SU-DHL-6 (cell line): Measurements from ENCODE around the gene GAL3ST3.

Source experiments
- H2AFZ ChIP-seq: fragments of 200-600 bp; sonication (generic); 2 replicates; pipeline ENCODE4 v1.6.1; 2014; ENCODE audit warnings: low read depth, mild to moderate bottlenecking, moderate library complexity, mixed read lengths, antibody characterized with exemption, low read length; ENCODE audit not compliant: severe bottlenecking
- H3F3A ChIP-seq: fragments of 200-600 bp; shearing (Covaris generic); 2 replicates; pipeline ENCODE4 v1.6.0; 2016; ENCODE audit warnings: antibody characterized with exemption, mild to moderate bottlenecking; ENCODE audit not compliant: insufficient read depth
- H3K27ac ChIP-seq: fragments of 200-600 bp; sonication (generic); 2 replicates; pipeline ENCODE4 v1.5.1; 2016; ENCODE audit warnings: low read depth, mild to moderate bottlenecking, low read length, moderate library complexity, mixed read lengths
- H3K27me3 ChIP-seq: fragments of 200-600 bp; sonication (generic), shearing (Covaris generic); 2 replicates; pipeline ENCODE4 v1.6.0; 2014; ENCODE audit warnings: mild to moderate bottlenecking, low read length
- H3K36me3 ChIP-seq: fragments of 200-600 bp; sonication (generic); 2 replicates; pipeline ENCODE4 v1.6.1; 2014; ENCODE audit warnings: mild to moderate bottlenecking, low read length, mixed read lengths
- H3K4me2 ChIP-seq: fragments of 300-600, 200-600 bp; shearing (Covaris generic), sonication (generic); 2 replicates; pipeline ENCODE4 v1.6.0; 2014; ENCODE audit warnings: low read length, low read depth, mild to moderate bottlenecking; ENCODE audit not compliant: poor library complexity, severe bottlenecking
- H3K4me3 ChIP-seq: fragments of 200-600 bp; sonication (generic); 2 replicates; pipeline ENCODE4 v1.5.1; 2014; ENCODE audit warnings: antibody characterized with exemption, low read length, mild to moderate bottlenecking, mixed read lengths; ENCODE audit not compliant: insufficient read depth, poor library complexity, severe bottlenecking
- H3K79me2 ChIP-seq: fragments of 200-600 bp; sonication (generic); 2 replicates; pipeline ENCODE4 v1.6.1; 2014; ENCODE audit warnings: mild to moderate bottlenecking, low read length, moderate library complexity; ENCODE audit not compliant: insufficient read depth
- H3K9ac ChIP-seq: fragments of 200-600 bp; sonication (generic); 2 replicates; pipeline ENCODE4 v1.7.0; 2014; ENCODE audit warnings: mild to moderate bottlenecking, low read length
- H3K9me2 ChIP-seq: fragments of 200-600 bp; sonication (generic); replicated peaks from 2 replicates; pipeline ENCODE4 v1.6.1; 2014; ENCODE audit warnings: low read length; ENCODE audit not compliant: insufficient read depth
- H3K9me3 ChIP-seq: fragments of 200-600 bp; sonication (generic); 2 replicates; pipeline ENCODE4 v1.6.1; 2014; ENCODE audit warnings: low read length, mixed read lengths; ENCODE audit not compliant: insufficient read depth
- H4K20me1 ChIP-seq: fragments of 200-600 bp; sonication (generic); 2 replicates; pipeline ENCODE4 v1.6.1; 2014; ENCODE audit warnings: low read depth, mild to moderate bottlenecking, antibody characterized with exemption, low read length, moderate library complexity, mixed read lengths
- CTCF ChIP-seq: fragments of 200-600 bp; sonication (generic); IDR thresholded peaks from one replicate; pipeline ENCODE4 v1.5.1; 2017; ENCODE audit warnings: antibody characterized with exemption, mild to moderate bottlenecking, low read length, moderate library complexity; ENCODE audit not compliant: insufficient read depth, poor library complexity, severe bottlenecking
- EZH2phosphoT487 ChIP-seq: fragments of 200-600 bp; sonication (generic), shearing (Covaris generic); conservative IDR thresholded peaks from 2 replicates; pipeline ENCODE4 v1.6.1; 2018; ENCODE audit warnings: mild to moderate bottlenecking, antibody characterized with exemption, low read length, moderate library complexity, mixed read lengths

Gene GAL3ST3

GRCh38 chr11:66059966-66060680, 11.2 kb upstream of the GAL3ST3 start:
- Histone ChIP-seq H3K79me2 (peaks cover 1% of the 10 kb centered on the region; the same call in 1 of the 2 replicates), H3K36me3 (peaks cover 63% of the 10 kb centered on the region), H3K4me2 (no peak overlapping the region), H4K20me1 (no peaks in the 10 kb centered on the region), H3K9me2 (no peaks in the 10 kb centered on the region), H3K27me3 (no peaks in the 10 kb centered on the region), H3K27ac (no peak overlapping the region), H2AFZ (no peak overlapping the region), H3K4me3 (no peak overlapping the region), H3K9me3 (no peaks in the 10 kb centered on the region), H3K9ac (no peak overlapping the region), H3F3A (peaks cover 10% of the 10 kb centered on the region; the same call in 1 of the 2 replicates)
- TF ChIP-seq CTCF: no peak
- TF ChIP-seq EZH2phosphoT487: no peak

GRCh38 chr11:66056501-66056900, 7.5 kb upstream of the GAL3ST3 start:
- Histone ChIP-seq H3K36me3 (peaks cover 37% of the 10 kb centered on the region), H3K79me2 (peaks cover 28% of the 10 kb centered on the region), H3K9ac (no peak overlapping the region)

GRCh38 chr11:66055021-66055420, 6.1 kb upstream of the GAL3ST3 start:
- H3K9ac ChIP-seq: no peak overlapping the region
- H3K9me2 ChIP-seq: no peaks in the 10 kb centered on the region
- H3K27me3 ChIP-seq: no peaks in the 10 kb centered on the region
- peaks cover 25% of the 10 kb centered on the region; the same call in 1 of the 2 replicates for H3K36me3 ChIP-seq
- peaks cover 28% of the 10 kb centered on the region for H3K79me2 ChIP-seq
- no peaks in the 10 kb centered on the region for H3F3A ChIP-seq
- no peak overlapping the region for H3K4me3 ChIP-seq
- no peaks in the 10 kb centered on the region for H4K20me1 ChIP-seq
- H3K27ac ChIP-seq: no peak overlapping the region
- H3K4me2 ChIP-seq: no peak overlapping the region
- H2AFZ ChIP-seq: no peak overlapping the region
- H3K9me3 ChIP-seq: no peaks in the 10 kb centered on the region
- TF ChIP-seq CTCF (no peak), EZH2phosphoT487 (no peak)

More at GRCh38 chr11:66056501-66056900, 7.5 kb upstream of the GAL3ST3 start:
- Histone ChIP-seq H3K4me2 (no peak overlapping the region), H3K27me3 (no peaks in the 10 kb centered on the region), H2AFZ (no peak overlapping the region), H3K27ac (no peak overlapping the region), H3K9me2 (no peaks in the 10 kb centered on the region), H3K4me3 (no peak overlapping the region), H3F3A (no peaks in the 10 kb centered on the region; the same call in 1 of the 2 replicates), H4K20me1 (no peaks in the 10 kb centered on the region), H3K9me3 (no peaks in the 10 kb centered on the region)
- TF ChIP-seq EZH2phosphoT487: no peak
- TF ChIP-seq CTCF: no peak
